ENCODE results near the gene ANKRD9.

ANKRD9 gene

GRCh38 chr14:102539544-102540314 is 30.2 kb upstream of the ANKRD9 start:
- Histone ChIP-seq H3K36me3 (ENCODE audit: control insufficient read depth, insufficient read depth, low read length) (no peaks in the 10 kb centered on the region), H3K4me3 (replicated peaks; ENCODE audit: low read depth, low read length) (no peak overlapping the region), H3K27me3 (replicated peaks; ENCODE audit: control insufficient read depth, insufficient read depth, low read length) (peaks cover 1% of the 10 kb centered on the region; the same call in 1 of the 2 replicates)
- TF ChIP-seq, protein P1, sequence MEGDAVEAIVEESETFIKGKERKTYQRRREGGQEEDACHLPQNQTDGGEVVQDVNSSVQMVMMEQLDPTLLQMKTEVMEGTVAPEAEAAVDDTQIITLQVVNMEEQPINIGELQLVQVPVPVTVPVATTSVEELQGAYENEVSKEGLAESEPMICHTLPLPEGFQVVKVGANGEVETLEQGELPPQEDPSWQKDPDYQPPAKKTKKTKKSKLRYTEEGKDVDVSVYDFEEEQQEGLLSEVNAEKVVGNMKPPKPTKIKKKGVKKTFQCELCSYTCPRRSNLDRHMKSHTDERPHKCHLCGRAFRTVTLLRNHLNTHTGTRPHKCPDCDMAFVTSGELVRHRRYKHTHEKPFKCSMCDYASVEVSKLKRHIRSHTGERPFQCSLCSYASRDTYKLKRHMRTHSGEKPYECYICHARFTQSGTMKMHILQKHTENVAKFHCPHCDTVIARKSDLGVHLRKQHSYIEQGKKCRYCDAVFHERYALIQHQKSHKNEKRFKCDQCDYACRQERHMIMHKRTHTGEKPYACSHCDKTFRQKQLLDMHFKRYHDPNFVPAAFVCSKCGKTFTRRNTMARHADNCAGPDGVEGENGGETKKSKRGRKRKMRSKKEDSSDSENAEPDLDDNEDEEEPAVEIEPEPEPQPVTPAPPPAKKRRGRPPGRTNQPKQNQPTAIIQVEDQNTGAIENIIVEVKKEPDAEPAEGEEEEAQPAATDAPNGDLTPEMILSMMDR (IDR thresholded peaks at IDR 0.05; ENCODE audit: insufficient read depth, low read length, poor library complexity, severe bottlenecking) = no peak
- DNase-seq (ENCODE audit: extremely low read depth, insufficient read length) = no peak

- H3K4me3 ChIP-seq (replicated peaks; ENCODE audit: low read depth, low read length) = no peak overlapping the region
- TF ChIP-seq, protein P1 (IDR thresholded peaks at IDR 0.05; ENCODE audit: insufficient read depth, low read length, poor library complexity, severe bottlenecking) = no peak
- H3K27me3 ChIP-seq (replicated peaks; ENCODE audit: control insufficient read depth, insufficient read depth, low read length) = peaks cover 1% of the 10 kb centered on the region; the same call in 1 of the 2 replicates
- no peaks in the 10 kb centered on the region for H3K36me3 ChIP-seq (ENCODE audit: control insufficient read depth, insufficient read depth, low read length)
- no peak for DNase-seq (ENCODE audit: extremely low read depth, insufficient read length)
Measured at GRCh38 chr14:102538602-102539543, 29.3 kb upstream of the ANKRD9 start.

DNA sequence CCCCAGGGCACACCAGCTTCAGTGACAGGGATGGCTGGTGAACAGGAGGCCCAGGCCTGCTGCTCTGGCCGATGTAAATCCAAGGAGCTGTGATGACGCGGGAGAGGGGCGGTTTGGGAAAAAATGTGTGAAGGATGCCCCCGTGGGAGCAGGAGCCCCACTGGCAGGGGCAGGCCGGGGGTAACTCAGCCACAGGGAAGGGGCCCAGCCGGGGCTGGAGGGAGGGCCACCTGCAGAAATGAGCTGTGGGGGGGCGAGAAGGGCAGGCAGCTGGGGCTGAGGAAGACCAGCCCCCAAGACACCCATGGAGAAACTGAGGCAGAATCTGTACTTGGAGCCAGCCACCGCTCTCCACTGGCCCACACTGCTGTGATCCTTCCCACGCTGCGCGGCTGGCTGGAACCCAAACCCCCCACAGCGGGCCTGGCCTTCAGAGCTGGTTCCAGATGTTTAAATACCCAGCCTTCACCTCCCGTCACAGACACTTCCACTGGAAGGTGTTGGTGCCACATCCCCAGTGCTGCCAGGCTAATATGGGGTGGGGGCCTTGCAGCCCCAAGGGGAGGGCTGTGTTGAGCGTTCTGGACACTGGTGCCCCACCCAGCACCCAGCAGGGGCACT is 28.5 kb upstream of the ANKRD9 start:
- no peaks in the 10 kb centered on the region for H3K36me3 ChIP-seq (ENCODE audit: control insufficient read depth, insufficient read depth, low read length)
- no peak overlapping the region for H3K4me3 ChIP-seq (replicated peaks; ENCODE audit: low read depth, low read length)
- TF ChIP-seq, protein P1 (IDR thresholded peaks at IDR 0.05; ENCODE audit: insufficient read depth, low read length, poor library complexity, severe bottlenecking) = no peak
- H3K27me3 ChIP-seq (replicated peaks; ENCODE audit: control insufficient read depth, insufficient read depth, low read length) = no peaks in the 10 kb centered on the region
- no peak for DNase-seq (ENCODE audit: extremely low read depth, insufficient read length)

- no peaks in the 10 kb centered on the region for H3K27me3 ChIP-seq (replicated peaks; ENCODE audit: control insufficient read depth, insufficient read depth, low read length)
- no peaks in the 10 kb centered on the region for H3K36me3 ChIP-seq (ENCODE audit: control insufficient read depth, insufficient read depth, low read length)
- H3K4me3 ChIP-seq (replicated peaks; ENCODE audit: low read depth, low read length) = no peak overlapping the region
- TF ChIP-seq, protein P1 (IDR thresholded peaks at IDR 0.05; ENCODE audit: insufficient read depth, low read length, poor library complexity, severe bottlenecking) = no peak
- no peak for DNase-seq (ENCODE audit: extremely low read depth, insufficient read length)
Measured at GRCh38 chr14:102532204-102532658, 22.7 kb upstream of the ANKRD9 start.

- TF ChIP-seq, protein P1 (IDR thresholded peaks at IDR 0.05; ENCODE audit: insufficient read depth, low read length, poor library complexity, severe bottlenecking) = no peak
- H3K4me3 ChIP-seq (replicated peaks; ENCODE audit: low read depth, low read length) = no peak overlapping the region
- DNase-seq (ENCODE audit: extremely low read depth, insufficient read length) = no peak
Measured at GRCh38 chr14:102530828-102531478, 21.4 kb upstream of the ANKRD9 start.

More at GRCh38 chr14:102530828-102531478, 21.4 kb upstream of the ANKRD9 start:
- Histone ChIP-seq H3K27me3 (replicated peaks; ENCODE audit: control insufficient read depth, insufficient read depth, low read length) (no peaks in the 10 kb centered on the region), H3K36me3 (ENCODE audit: control insufficient read depth, insufficient read depth, low read length) (no peaks in the 10 kb centered on the region)

All from GM06990 (cell line).